ENCODE results near the gene PSME4. TPM values are rescaled to one million over a fixed set of nuclear protein-coding genes. Genes with fewer than 3 reads are reported as not detected.

The PSME4 gene
- total and polyA plus RNA-seq, 2 donors, result 33.3 to 40.9 TPM

DNA sequence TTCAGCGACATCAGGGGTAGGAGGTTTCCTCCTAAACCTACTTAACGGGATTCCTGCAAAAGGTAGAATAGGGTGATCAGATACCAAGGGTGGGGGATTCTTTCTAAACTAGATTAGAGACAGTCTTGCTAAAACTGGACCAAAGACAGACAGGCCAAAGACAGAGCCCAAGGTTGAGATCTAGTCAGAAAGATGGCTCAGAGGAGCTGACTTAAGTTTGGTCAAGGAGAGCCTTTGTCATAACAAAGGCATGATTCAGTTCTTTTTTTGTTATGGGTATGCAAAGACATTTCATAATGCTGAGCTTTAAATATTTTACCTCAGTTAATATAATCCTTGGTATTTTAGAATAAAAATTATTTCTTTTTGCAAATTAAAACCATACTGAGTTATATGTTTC is 93.2 kb downstream of the PSME4 start:
- Histone ChIP-seq H3K9me3 (ENCODE audit: control insufficient read depth in 2 of 2, insufficient read depth in 1 of 2, low read length in 1 of 2) (no peaks in the 10 kb centered on the region), H3K4me1 (ENCODE audit: control insufficient read depth in 2 of 2, insufficient read depth in 2 of 2, low read length in 2 of 2) (no peaks in the 10 kb centered on the region), H3K4me3 (ENCODE audit: low read length in 2 of 2) (no peak overlapping the region), H3K27me3 (ENCODE audit: control insufficient read depth in 2 of 2, insufficient read depth in 1 of 2, low read length in 1 of 2) (no peaks in the 10 kb centered on the region), H3K27ac (ENCODE audit: low read depth in 1 of 2, low read length in 1 of 2) (no peak overlapping the region), H3K36me3 (ENCODE audit: control insufficient read depth in 2 of 2, insufficient read depth in 2 of 2, low read length in 1 of 2) (peaks cover 12 to 57% of the 10 kb centered on the region in 2 donors)
- DNase-seq (ENCODE audit: low read depth in 6 of 9, low spot score in 9 of 9), result no peak
- WGBS, result 97% methylated on average over 2 of the region's 2 CpGs

DNA sequence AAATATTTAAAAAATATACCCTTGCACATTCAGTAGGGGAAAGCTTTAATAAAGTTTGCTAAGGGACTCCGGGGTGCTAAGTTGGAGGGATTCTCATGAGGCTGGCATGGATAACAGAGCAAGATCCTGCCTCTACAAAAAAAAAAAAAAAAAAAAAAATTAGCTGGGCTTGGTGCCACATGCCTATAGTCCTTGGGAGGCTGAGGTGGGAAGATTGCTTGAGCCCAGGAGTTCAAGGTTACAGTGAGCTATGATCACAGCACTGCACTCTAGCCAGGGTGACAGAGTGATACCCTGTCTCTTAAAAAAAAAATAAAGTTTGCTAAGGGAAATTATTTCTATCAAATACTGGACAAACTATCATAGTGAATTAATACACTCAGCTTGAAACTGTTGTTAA is 93.7 kb downstream of the PSME4 start:
- Histone ChIP-seq H3K27me3 (ENCODE audit: control insufficient read depth in 2 of 2, insufficient read depth in 1 of 2, low read length in 1 of 2) (no peaks in the 10 kb centered on the region), H3K4me1 (ENCODE audit: control insufficient read depth in 2 of 2, insufficient read depth in 2 of 2, low read length in 2 of 2) (no peaks in the 10 kb centered on the region), H3K27ac (ENCODE audit: low read depth in 1 of 2, low read length in 1 of 2) (no peak overlapping the region), H3K9me3 (ENCODE audit: control insufficient read depth in 2 of 2, insufficient read depth in 1 of 2, low read length in 1 of 2) (no peaks in the 10 kb centered on the region), H3K4me3 (ENCODE audit: low read length in 2 of 2) (no peak overlapping the region), H3K36me3 (ENCODE audit: control insufficient read depth in 2 of 2, insufficient read depth in 2 of 2, low read length in 1 of 2) (peaks cover 12 to 52% of the 10 kb centered on the region in 2 donors)
- 44% methylated on average over 1 of the region's 1 CpG for WGBS
- DNase-seq (ENCODE audit: low read depth in 6 of 9, low spot score in 9 of 9), result no peak

DNA sequence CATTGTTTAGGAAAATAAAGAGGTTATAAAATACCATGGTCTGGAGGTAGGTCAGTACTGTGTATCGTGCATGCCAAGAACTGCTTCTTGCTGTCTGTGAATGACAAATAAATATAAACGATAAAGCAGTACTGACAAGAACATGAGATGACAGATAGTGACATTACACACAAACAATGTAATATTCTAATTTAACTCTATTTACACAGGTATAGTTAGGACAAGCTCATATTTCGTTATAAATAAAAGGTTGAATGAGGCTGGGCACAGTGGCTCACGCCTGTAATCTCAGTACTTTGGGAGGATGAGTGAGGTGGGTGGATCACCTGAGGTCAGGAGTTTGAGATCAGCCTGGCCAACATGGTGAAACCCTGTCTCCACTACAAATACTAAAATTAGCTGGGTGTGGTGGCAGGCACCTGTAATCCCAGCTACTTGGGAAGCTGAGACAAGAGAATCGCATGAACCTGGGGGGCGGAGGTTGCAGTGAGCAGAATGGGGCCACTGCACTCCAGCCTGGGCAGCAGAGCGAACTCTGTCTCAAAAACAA is 96.3 kb downstream of the PSME4 start:
- H3K4me1 ChIP-seq (ENCODE audit: control insufficient read depth in 2 of 2, insufficient read depth in 2 of 2, low read length in 2 of 2), result no peaks in the 10 kb centered on the region
- 91% methylated on average over 7 of the region's 7 CpGs for WGBS
- no peaks in the 10 kb centered on the region for H3K27me3 ChIP-seq (ENCODE audit: control insufficient read depth in 2 of 2, insufficient read depth in 1 of 2, low read length in 1 of 2)
- no peak overlapping the region for H3K4me3 ChIP-seq (ENCODE audit: low read length in 2 of 2)
- H3K36me3 ChIP-seq (ENCODE audit: control insufficient read depth in 2 of 2, insufficient read depth in 2 of 2, low read length in 1 of 2), result peaks cover 10 to 44% of the 10 kb centered on the region in 2 donors
- no peak for DNase-seq (ENCODE audit: low read depth in 6 of 9, low spot score in 9 of 9)
- H3K27ac ChIP-seq (ENCODE audit: low read depth in 1 of 2, low read length in 1 of 2), result no peak overlapping the region
- H3K9me3 ChIP-seq (ENCODE audit: control insufficient read depth in 2 of 2, insufficient read depth in 1 of 2, low read length in 1 of 2), result no peaks in the 10 kb centered on the region

DNA sequence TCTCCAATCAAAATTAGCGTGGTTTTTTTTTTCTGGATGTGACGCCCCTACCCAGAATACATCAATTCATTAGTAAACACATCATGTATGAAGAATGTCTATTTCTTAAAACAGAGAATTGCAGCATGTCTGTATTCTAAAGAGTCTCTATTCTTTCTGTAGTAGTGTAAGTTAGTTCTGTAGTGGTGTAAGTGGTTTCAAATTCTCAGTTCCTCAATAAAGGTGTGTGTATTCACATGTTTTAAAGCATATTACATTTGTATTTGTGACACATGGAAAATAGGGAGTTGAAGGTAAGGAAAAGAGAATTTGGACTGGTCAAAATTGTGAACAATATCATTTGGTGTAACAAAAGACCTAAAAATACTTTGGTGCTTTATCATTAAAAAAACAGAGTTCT is 103.0 kb downstream of the PSME4 start:
- Histone ChIP-seq H3K4me3 (ENCODE audit: low read length in 2 of 2) (no peak overlapping the region), H3K4me1 (ENCODE audit: control insufficient read depth in 2 of 2, insufficient read depth in 2 of 2, low read length in 2 of 2) (no peaks in the 10 kb centered on the region), H3K9me3 (ENCODE audit: control insufficient read depth in 2 of 2, insufficient read depth in 1 of 2, low read length in 1 of 2) (no peaks in the 10 kb centered on the region), H3K36me3 (ENCODE audit: control insufficient read depth in 2 of 2, insufficient read depth in 2 of 2, low read length in 1 of 2) (peaks cover 27 to 54% of the 10 kb centered on the region in 2 donors), H3K27ac (ENCODE audit: low read depth in 1 of 2, low read length in 1 of 2) (no peak overlapping the region), H3K27me3 (ENCODE audit: control insufficient read depth in 2 of 2, insufficient read depth in 1 of 2, low read length in 1 of 2) (no peaks in the 10 kb centered on the region)
- DNase-seq (ENCODE audit: low read depth in 6 of 9, low spot score in 9 of 9), result no peak
- WGBS, result 97% methylated on average over 2 of the region's 2 CpGs

DNA sequence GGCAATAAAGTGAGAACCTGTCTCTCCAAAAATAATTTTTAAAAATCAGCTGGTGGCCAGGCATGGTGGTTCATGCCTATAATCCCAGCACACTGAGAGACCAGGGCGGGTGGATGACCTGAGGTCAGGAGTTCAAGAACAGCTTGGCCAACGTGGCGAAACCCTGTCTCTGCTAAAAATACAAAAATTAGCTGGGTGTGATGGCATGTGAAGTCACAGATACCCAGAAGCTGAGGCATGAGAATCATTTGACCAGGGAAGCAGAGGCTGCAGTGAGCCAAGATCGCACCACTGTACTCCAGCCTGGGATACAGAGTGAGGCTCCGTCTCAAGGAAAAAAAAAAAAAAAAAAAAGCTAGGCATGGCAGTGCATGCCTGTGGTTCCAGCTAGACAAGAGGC is 103.6 kb downstream of the PSME4 start:
- DNase-seq (ENCODE audit: low read depth in 6 of 9, low spot score in 9 of 9), result no peak
- H3K27me3 ChIP-seq (ENCODE audit: control insufficient read depth in 2 of 2, insufficient read depth in 1 of 2, low read length in 1 of 2), result no peaks in the 10 kb centered on the region
- no peak overlapping the region for H3K27ac ChIP-seq (ENCODE audit: low read depth in 1 of 2, low read length in 1 of 2)
- WGBS, result 97% methylated on average over 5 of the region's 5 CpGs
- no peaks in the 10 kb centered on the region for H3K4me1 ChIP-seq (ENCODE audit: control insufficient read depth in 2 of 2, insufficient read depth in 2 of 2, low read length in 2 of 2)
- H3K4me3 ChIP-seq (ENCODE audit: low read length in 2 of 2), result no peak overlapping the region
- H3K36me3 ChIP-seq (ENCODE audit: control insufficient read depth in 2 of 2, insufficient read depth in 2 of 2, low read length in 1 of 2), result peaks cover 27 to 54% of the 10 kb centered on the region in 2 donors
- no peaks in the 10 kb centered on the region for H3K9me3 ChIP-seq (ENCODE audit: control insufficient read depth in 2 of 2, insufficient read depth in 1 of 2, low read length in 1 of 2)

DNA sequence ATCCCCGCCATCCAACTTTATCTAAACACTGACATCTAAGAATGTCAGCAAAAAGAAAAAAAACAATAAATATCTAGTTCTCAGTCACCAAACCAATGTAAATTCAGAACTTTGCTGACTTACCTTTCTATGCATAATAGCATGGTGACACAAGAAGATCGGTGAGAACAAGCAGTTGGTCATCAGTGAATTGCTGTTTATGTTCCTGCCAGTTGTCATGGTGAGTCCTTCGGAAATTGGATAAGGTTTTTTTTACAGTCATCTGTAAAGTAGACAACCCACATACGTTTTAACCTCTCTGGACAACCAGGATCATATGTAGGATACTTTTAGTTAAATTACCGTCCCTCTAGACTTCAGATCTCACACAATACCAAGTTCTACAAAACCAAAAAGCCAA is 104.8 kb downstream of the PSME4 start:
- H3K9me3 ChIP-seq (ENCODE audit: control insufficient read depth in 2 of 2, insufficient read depth in 1 of 2, low read length in 1 of 2), result no peaks in the 10 kb centered on the region

DNA sequence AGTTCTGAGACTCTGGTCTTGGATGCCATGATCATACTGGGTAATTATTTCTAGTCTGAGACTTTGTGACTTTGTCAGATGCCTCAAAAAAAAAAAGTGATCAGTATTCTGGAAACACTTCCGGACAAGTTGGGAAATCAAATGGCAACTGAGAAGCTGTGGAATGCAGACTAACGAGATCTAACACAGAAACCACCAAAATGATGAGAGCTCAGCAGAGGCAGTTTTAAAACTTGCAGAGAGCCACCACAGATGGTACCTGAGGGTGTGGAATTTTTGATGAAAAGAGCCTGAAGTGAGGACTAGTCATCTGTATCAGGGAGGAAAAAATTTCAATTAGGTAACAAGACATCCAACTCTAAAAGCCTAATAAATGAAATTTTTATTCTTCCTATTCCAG is 105.5 kb downstream of the PSME4 start:
- no peak for DNase-seq (ENCODE audit: low read depth in 6 of 9, low spot score in 9 of 9)
- no peak overlapping the region for H3K27ac ChIP-seq (ENCODE audit: low read depth in 1 of 2, low read length in 1 of 2)
- H3K4me3 ChIP-seq (ENCODE audit: low read length in 2 of 2), result no peak overlapping the region
- 96% methylated on average over 2 of the region's 2 CpGs for WGBS
- H3K27me3 ChIP-seq (ENCODE audit: control insufficient read depth in 2 of 2, insufficient read depth in 1 of 2, low read length in 1 of 2), result no peaks in the 10 kb centered on the region
- no peaks in the 10 kb centered on the region for H3K4me1 ChIP-seq (ENCODE audit: control insufficient read depth in 2 of 2, insufficient read depth in 2 of 2, low read length in 2 of 2)
- H3K9me3 ChIP-seq (ENCODE audit: control insufficient read depth in 2 of 2, insufficient read depth in 1 of 2, low read length in 1 of 2), result no peaks in the 10 kb centered on the region
- peaks cover 27 to 43% of the 10 kb centered on the region in 2 donors for H3K36me3 ChIP-seq (ENCODE audit: control insufficient read depth in 2 of 2, insufficient read depth in 2 of 2, low read length in 1 of 2)

More for the DNA sequence above, 104.8 kb downstream of the PSME4 start:
- H3K36me3 ChIP-seq (ENCODE audit: control insufficient read depth in 2 of 2, insufficient read depth in 2 of 2, low read length in 1 of 2), result peaks cover 27 to 50% of the 10 kb centered on the region in 2 donors
- DNase-seq (ENCODE audit: low read depth in 6 of 9, low spot score in 9 of 9), result no peak
- H3K27ac ChIP-seq (ENCODE audit: low read depth in 1 of 2, low read length in 1 of 2), result no peak overlapping the region
- no peak overlapping the region for H3K4me3 ChIP-seq (ENCODE audit: low read length in 2 of 2)
- no peaks in the 10 kb centered on the region for H3K4me1 ChIP-seq (ENCODE audit: control insufficient read depth in 2 of 2, insufficient read depth in 2 of 2, low read length in 2 of 2)
- H3K27me3 ChIP-seq (ENCODE audit: control insufficient read depth in 2 of 2, insufficient read depth in 1 of 2, low read length in 1 of 2), result no peaks in the 10 kb centered on the region
- WGBS, result 97% methylated on average over 5 of the region's 5 CpGs

DNA sequence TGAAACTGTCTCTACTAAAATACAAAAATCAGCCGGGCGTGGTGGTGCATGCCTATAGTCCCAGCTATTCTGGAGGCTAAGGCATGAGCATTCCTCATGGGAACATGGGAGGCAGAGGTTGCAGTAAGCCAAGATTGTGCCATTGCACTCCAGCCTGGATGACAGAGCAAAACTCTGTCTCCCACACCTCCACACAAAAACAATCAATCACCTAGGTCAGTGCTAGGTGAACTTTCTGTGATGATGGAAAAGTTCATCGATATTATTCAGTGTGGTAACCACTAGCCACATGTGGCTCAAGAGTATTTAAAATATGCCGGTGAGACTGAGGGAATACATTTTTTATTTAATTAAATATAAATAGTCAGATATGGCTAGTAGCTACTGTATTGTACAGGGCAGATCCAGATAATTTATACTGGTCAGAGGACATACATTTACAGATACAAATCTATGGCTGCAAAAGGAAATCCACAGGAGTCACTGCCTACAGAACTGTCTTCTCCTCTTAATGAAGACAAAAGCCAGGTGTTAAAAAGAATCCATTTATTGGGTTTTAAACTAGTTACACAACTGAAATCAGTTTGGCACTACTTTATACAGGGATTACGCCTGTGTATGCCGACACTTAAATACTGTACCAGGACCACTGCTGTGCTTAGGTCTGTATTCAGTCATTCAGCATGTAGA is 107.1 kb downstream of the PSME4 start:
- 99% methylated on average over 6 of the region's 6 CpGs for WGBS
- Histone ChIP-seq H3K27ac (ENCODE audit: low read depth in 1 of 2, low read length in 1 of 2) (no peak overlapping the region), H3K4me1 (ENCODE audit: control insufficient read depth in 2 of 2, insufficient read depth in 2 of 2, low read length in 2 of 2) (no peaks in the 10 kb centered on the region), H3K4me3 (ENCODE audit: low read length in 2 of 2) (no peak overlapping the region), H3K27me3 (ENCODE audit: control insufficient read depth in 2 of 2, insufficient read depth in 1 of 2, low read length in 1 of 2) (no peaks in the 10 kb centered on the region), H3K36me3 (ENCODE audit: control insufficient read depth in 2 of 2, insufficient read depth in 2 of 2, low read length in 1 of 2) (peaks cover 33 to 35% of the 10 kb centered on the region in 2 donors), H3K9me3 (ENCODE audit: control insufficient read depth in 2 of 2, insufficient read depth in 1 of 2, low read length in 1 of 2) (no peaks in the 10 kb centered on the region)
- DNase-seq (ENCODE audit: low read depth in 6 of 9, low spot score in 9 of 9), result no peak

DNA sequence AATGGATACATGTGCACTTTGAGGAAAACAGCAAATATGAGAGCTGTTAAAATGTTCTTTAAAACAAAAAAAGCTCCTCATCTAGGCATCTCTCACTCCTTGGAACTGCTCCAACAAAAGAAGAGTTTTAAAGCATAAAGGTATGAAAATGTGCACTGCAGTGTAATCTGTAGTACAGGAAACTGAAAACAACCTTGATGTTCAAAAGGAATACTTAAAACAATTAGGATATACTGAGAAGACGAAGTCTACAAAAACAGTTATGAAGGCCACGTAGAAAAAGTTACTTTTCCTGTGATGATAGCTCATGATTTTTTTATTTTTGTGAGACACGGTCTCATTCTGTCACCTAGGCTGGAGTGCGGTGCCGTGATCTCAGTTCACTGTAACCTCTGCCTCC is 109.0 kb downstream of the PSME4 start:
- Histone ChIP-seq H3K36me3 (ENCODE audit: control insufficient read depth in 2 of 2, insufficient read depth in 2 of 2, low read length in 1 of 2) (peaks cover 25 to 28% of the 10 kb centered on the region in 2 donors), H3K4me3 (ENCODE audit: low read length in 2 of 2) (no peak overlapping the region), H3K27ac (ENCODE audit: low read depth in 1 of 2, low read length in 1 of 2) (no peak overlapping the region), H3K9me3 (ENCODE audit: control insufficient read depth in 2 of 2, insufficient read depth in 1 of 2, low read length in 1 of 2) (no peaks in the 10 kb centered on the region), H3K4me1 (ENCODE audit: control insufficient read depth in 2 of 2, insufficient read depth in 2 of 2, low read length in 2 of 2) (no peaks in the 10 kb centered on the region), H3K27me3 (ENCODE audit: control insufficient read depth in 2 of 2, insufficient read depth in 1 of 2, low read length in 1 of 2) (no peaks in the 10 kb centered on the region)
- 82% methylated on average over 5 of the region's 5 CpGs for WGBS
- DNase-seq (ENCODE audit: low read depth in 6 of 9, low spot score in 9 of 9), result no peak

Measured in thymus (tissue), 11 donors.